ENCODE data around the gene CEBPE.

CEBPE gene

GRCh38 chr14:23089498-23090253 is 29.4 kb downstream of the CEBPE start:
- Histone ChIP-seq H3K36me3 (ENCODE audit: control insufficient read depth, insufficient read depth, low read length) (no peaks in the 10 kb centered on the region), H3K4me3 (ENCODE audit: low read depth, low read length) (no peak overlapping the region), H3K4me1 (peaks cover 4% of the 10 kb centered on the region), H3K27me3 (ENCODE audit: control insufficient read depth, insufficient read depth, low read length) (no peaks in the 10 kb centered on the region), H3K79me2 (peaks cover 34% of the 10 kb centered on the region), H3K27ac (no peak overlapping the region), H2AFZ (no peak overlapping the region), H3K9me3 (ENCODE audit: control insufficient read depth, low read length) (no peaks in the 10 kb centered on the region), H3K9ac (no peak overlapping the region), H3K4me2 (ENCODE audit: low read length) (no peak overlapping the region)
- TF ChIP-seq CTCF (IDR thresholded peaks at IDR 0.05): no peak

GRCh38 chr14:23086565-23086964 is 32.5 kb downstream of the CEBPE start:
- Histone ChIP-seq H3K4me2 (ENCODE audit: low read length) (no peak overlapping the region), H3K9ac (no peak overlapping the region), H3K9me3 (ENCODE audit: control insufficient read depth, low read length) (no peaks in the 10 kb centered on the region), H3K79me2 (peaks cover 13% of the 10 kb centered on the region), H3K36me3 (ENCODE audit: control insufficient read depth, insufficient read depth, low read length) (no peaks in the 10 kb centered on the region), H3K27ac (no peak overlapping the region), H2AFZ (no peak overlapping the region), H3K4me3 (ENCODE audit: low read depth, low read length) (no peak overlapping the region), H3K4me1 (no peaks in the 10 kb centered on the region), H3K27me3 (ENCODE audit: control insufficient read depth, insufficient read depth, low read length) (no peaks in the 10 kb centered on the region)
- TF ChIP-seq CTCF (IDR thresholded peaks at IDR 0.05): no peak

- Histone ChIP-seq H3K27me3 (ENCODE audit: control insufficient read depth, insufficient read depth, low read length) (no peaks in the 10 kb centered on the region), H3K4me2 (ENCODE audit: low read length) (no peak overlapping the region), H3K27ac (no peak overlapping the region), H3K9me3 (ENCODE audit: control insufficient read depth, low read length) (no peaks in the 10 kb centered on the region), H3K4me3 (ENCODE audit: low read depth, low read length) (no peak overlapping the region), H2AFZ (no peak overlapping the region), H3K4me1 (no peaks in the 10 kb centered on the region), H3K36me3 (ENCODE audit: control insufficient read depth, insufficient read depth, low read length) (no peaks in the 10 kb centered on the region), H3K79me2 (peaks cover 9% of the 10 kb centered on the region), H3K9ac (no peak overlapping the region)
- no peak for TF ChIP-seq CTCF (IDR thresholded peaks at IDR 0.05)
Measured at GRCh38 chr14:23085458-23085857, 33.6 kb downstream of the CEBPE start.

- H3K79me2 ChIP-seq: peaks cover 10% of the 10 kb centered on the region
- no peak for TF ChIP-seq CTCF (IDR thresholded peaks at IDR 0.05)
- no peak overlapping the region for H3K9ac ChIP-seq
- no peaks in the 10 kb centered on the region for H3K27me3 ChIP-seq (ENCODE audit: control insufficient read depth, insufficient read depth, low read length)
- no peak overlapping the region for H3K4me2 ChIP-seq (ENCODE audit: low read length)
- H3K9me3 ChIP-seq (ENCODE audit: control insufficient read depth, low read length): no peaks in the 10 kb centered on the region
- H3K27ac ChIP-seq: no peak overlapping the region
- no peaks in the 10 kb centered on the region for H3K36me3 ChIP-seq (ENCODE audit: control insufficient read depth, insufficient read depth, low read length)
- H2AFZ ChIP-seq: no peak overlapping the region
- H3K4me1 ChIP-seq: no peaks in the 10 kb centered on the region
- no peak overlapping the region for H3K4me3 ChIP-seq (ENCODE audit: low read depth, low read length)
Measured at GRCh38 chr14:23080474-23080873, 38.6 kb downstream of the CEBPE start.

- Histone ChIP-seq H3K36me3 (ENCODE audit: control insufficient read depth, insufficient read depth, low read length) (no peaks in the 10 kb centered on the region), H2AFZ (no peak overlapping the region), H3K4me2 (ENCODE audit: low read length) (no peak overlapping the region), H3K4me1 (no peaks in the 10 kb centered on the region), H3K79me2 (peaks cover 10% of the 10 kb centered on the region), H3K9me3 (ENCODE audit: control insufficient read depth, low read length) (no peaks in the 10 kb centered on the region), H3K9ac (no peak overlapping the region), H3K27ac (no peak overlapping the region), H3K27me3 (ENCODE audit: control insufficient read depth, insufficient read depth, low read length) (no peaks in the 10 kb centered on the region), H3K4me3 (ENCODE audit: low read depth, low read length) (no peak overlapping the region)
- no peak for TF ChIP-seq CTCF (IDR thresholded peaks at IDR 0.05)
Measured at GRCh38 chr14:23079716-23080115, 39.3 kb downstream of the CEBPE start.

All from parathyroid adenoma (tissue), 2 donors.